Heart right ventricle (tissue), 16 donors: ENCODE measurements around the gene LRRC45. TPM values are rescaled to one million over a fixed set of nuclear protein-coding genes. Genes with fewer than 3 reads are reported as not detected.

Experiments
- ATAC-seq, 8 donors: fragments of 200-7000 bp; cut with Tn5 transposase; one replicate each; pipeline ENCODE4 v1.9.1; 2020; ENCODE audit warnings: mild to moderate bottlenecking in 8 of 8, moderate library complexity in 8 of 8, moderate number of reproducible peaks in 1 of 8
- DNase-seq, 2 donors: peaks; one replicate each; pipeline ENCODE4 v3.0.0-alpha.2; 2020
- H3K27ac ChIP-seq, 10 donors: fragments of 200-600 bp; sonication (generic) in 2 of 10; one replicate each; pipeline versions ENCODE4 v1.5.0 to v1.8.0; 2020 to 2022; ENCODE audit warnings: mild to moderate bottlenecking in 3 of 10
- H3K27me3 ChIP-seq, 7 donors: fragments of 200-600 bp; one replicate each; pipeline ENCODE4 v1.8.0; 2021 to 2022; ENCODE audit warnings: mild to moderate bottlenecking in 2 of 7
- H3K36me3 ChIP-seq, 9 donors: fragments of 200-600 bp; sonication (generic) in 1 of 9; one replicate each; pipeline versions ENCODE4 v1.5.0 to v1.8.0; 2020 to 2022; ENCODE audit warnings: mild to moderate bottlenecking in 2 of 9
- H3K4me1 ChIP-seq, 9 donors: fragments of 200-600 bp; sonication (generic) in 1 of 9; one replicate each; pipeline versions ENCODE4 v1.5.0 to v1.8.0; 2020 to 2022; ENCODE audit warnings: mild to moderate bottlenecking in 4 of 9
- H3K4me3 ChIP-seq, 10 donors: fragments of 200-600 bp; sonication (generic) in 2 of 10; one replicate each; pipeline versions ENCODE4 v1.5.0 to v1.8.0; 2020 to 2022; ENCODE audit warnings: mild to moderate bottlenecking in 7 of 10, moderate library complexity in 2 of 10
- H3K9me3 ChIP-seq, 11 donors: fragments of 200-600 bp in 10 of 11; sonication (generic) in 2 of 11; one replicate each; pipeline versions ENCODE4 v1.5.0 to v1.8.0; 2013 to 2022; ENCODE audit warnings: mild to moderate bottlenecking in 2 of 11, control low read depth in 1 of 11, moderate library complexity in 1 of 11
- CTCF ChIP-seq, 9 donors: fragments of 200-600 bp; sonication (generic) in 2 of 9; IDR thresholded peaks; one replicate each; pipeline versions ENCODE4 v1.5.0 to v1.8.0; 2021 to 2022; ENCODE audit warnings: antibody characterized with exemption in 9 of 9, mild to moderate bottlenecking in 5 of 9, moderate library complexity in 1 of 9
- WGBS, 2 donors: extraction: QIAGEN DNeasy Blood & Tissue Kit; methylation state at CpG; one replicate each; pipeline ENCODE4 v1.1.7; 2013; ENCODE audit warnings: inconsistent platforms in 1 of 2; 5-methylcytosine and 5-hydroxymethylcytosine counted together
- intact Hi-C, 10 donors: fragments of 100-400 bp; cut with DNase I; formaldehyde crosslinking; loops; one replicate each; pipeline versions ENCODE4 v1.11.1 to v1.14.2; 2022
- polyA plus RNA-seq, 2 donors: library from polyadenylated mRNA; stranded (reverse); fragments of 200-250 nt; gene quantifications; one replicate each; pipeline ENCODE4 v1.2.3, GENCODE V29; 2013
- total RNA-seq, 10 donors: library from RNA; stranded (reverse); fragmentation: NEBNext Ultra II Directional in 3 of 10; extraction: Animal tissue kit (Norgen Biotek cat#: 25700) in 3 of 10; gene quantifications; one replicate each; pipeline versions ENCODE4 v1.2.1 to v1.2.4, GENCODE V29; 2021 to 2023
- donor health status: Arrhythmogenic right ventricular cardiomyopathy.
- donor health status: ischemic (EF 13 %, LVEDD 7.1; RV severe dilation, severe dysfunction).
- donor health status: healthy with polysubstance abuse.
- donor health status: DM: no; HTN: yes; CAD: no.
- donor health status: DM: no; HTN: no; CAD: no.
- donor health status: ischemic (EF 25% LVEDD 6.9; RV normal size, moderate dysfunction).
- donor health status: ischemic (EF 25% LVEDD 5.7; RV mildly dilated, moderate dysfunction).
- donor health status: healthy.
- donor health status: DM: yes; HTN: yes; CAD: no.
- donor health status: Ischemic cardiomyopathy.
- donor health status: ischemic (EF 35%, LVEDD 5.7; RV mildly dilated, moderate dysfunction).
- donor health status: nonischemic (EF 11% LVEDD 7.7; RV severe dilation, severe dysfunction).
- donor health status: DM: yes; HTN: yes; CAD: no.
- donor health status: PGD.
- donor health status: ischemic (EF 29% LVEDD 5.4; RV normal size, mild dysfunction).
- donor health status: nonischemic (EF 23%, LVEDD 6.1; RV moderate dilation, normal function).

Gene LRRC45
- total and polyA plus RNA-seq, 12 donors, result 2.2 to 10.4 (median 3.5) TPM

- Histone ChIP-seq H3K4me1 (peaks cover 0 to 6% (median 0%) of the 10 kb centered on the region in 9 donors), H3K4me3 (no peak overlapping the region), H3K9me3 (no peaks in the 10 kb centered on the region), H3K27ac (no peak overlapping the region), H3K36me3 (peaks cover 0 to 59% (median 38%) of the 10 kb centered on the region in 9 donors), H3K27me3 (no peaks in the 10 kb centered on the region)
- DNase-seq (no peak), ATAC-seq (no peak)
- WGBS, 2 donors, result 94 to 96% methylated on average over 44 to 47 of the region's 47 CpGs
- intact Hi-C loops, result no loop called here
- TF ChIP-seq CTCF (IDR thresholded peaks at IDR 0.05), result no peak
These were observed 56.0 kb downstream of the LRRC45 start for GRCh38 chr17:82079001-82079677.

- no peak for DNase-seq
- Histone ChIP-seq H3K4me3 (no peak overlapping the region), H3K4me1 (peaks cover 0 to 6% (median 0%) of the 10 kb centered on the region in 9 donors), H3K9me3 (no peaks in the 10 kb centered on the region), H3K36me3 (peaks cover 0 to 70% (median 43%) of the 10 kb centered on the region in 9 donors), H3K27me3 (no peaks in the 10 kb centered on the region), H3K27ac (no peak overlapping the region)
- intact Hi-C loops, result no loop called here
- TF ChIP-seq CTCF (IDR thresholded peaks at IDR 0.05), result no peak
- no peak for ATAC-seq
- WGBS, 2 donors, result 91% methylated on average over 36 of the region's 36 CpGs
These were observed 57.1 kb downstream of the LRRC45 start for GRCh38 chr17:82080048-82080788.

Other genes with a start within 250 kb of the LRRC45 start
- gene GCGR, start 219.2 kb upstream of the LRRC45 start, total RNA-seq, result not detected
- under 1 TPM in 1 of 2 donors, not detected in 1; 0.03 TPM for gene GCGR, start 219.2 kb upstream of the LRRC45 start, polyA plus RNA-seq
- gene MCRIP1, start 190.0 kb upstream of the LRRC45 start, total RNA-seq, result 100 to 1,000 TPM in 2 of 10 donors, 10 to 100 TPM in 8; 75.1 to 105 (median 88.8) TPM
- gene MCRIP1, start 190.0 kb upstream of the LRRC45 start, polyA plus RNA-seq, result 100 to 1,000 TPM; 199 to 239 TPM
- under 1 TPM in 1 of 10 donors, not detected in 9; 0.31 TPM for gene PPP1R27, start 188.3 kb upstream of the LRRC45 start, total RNA-seq
- gene PPP1R27, start 188.3 kb upstream of the LRRC45 start, polyA plus RNA-seq, result under 1 TPM in 1 of 2 donors, not detected in 1; 0.14 TPM
- 100 to 1,000 TPM; 244 to 801 (median 332) TPM for gene P4HB, start 162.8 kb upstream of the LRRC45 start, total RNA-seq
- gene P4HB, start 162.8 kb upstream of the LRRC45 start, polyA plus RNA-seq, result 100 to 1,000 TPM; 284 to 536 TPM
- gene ARHGDIA, start 152.0 kb upstream of the LRRC45 start, total RNA-seq, result 100 to 1,000 TPM in 7 of 10 donors, 10 to 100 TPM in 3; 89.9 to 263 (median 110) TPM
- gene ARHGDIA, start 152.0 kb upstream of the LRRC45 start, polyA plus RNA-seq, result 100 to 1,000 TPM in 1 of 2 donors, 10 to 100 TPM in 1; 97.2 to 251 TPM
- gene ALYREF, start 131.7 kb upstream of the LRRC45 start, total RNA-seq, result 10 to 100 TPM; 28.1 to 47.2 (median 32.2) TPM
- gene ALYREF, start 131.7 kb upstream of the LRRC45 start, polyA plus RNA-seq, result 10 to 100 TPM in 1 of 2 donors, 1 to 10 TPM in 1; 3.6 to 45.4 TPM
- gene ANAPC11, start 131.6 kb upstream of the LRRC45 start, total RNA-seq, result 100 to 1,000 TPM; 124 to 189 (median 142) TPM
- gene ANAPC11, start 131.6 kb upstream of the LRRC45 start, polyA plus RNA-seq, result 100 to 1,000 TPM; 205 to 405 TPM
- under 1 TPM; 0.13 to 0.83 (median 0.32) TPM for gene NPB, start 121.1 kb upstream of the LRRC45 start, total RNA-seq
- under 1 TPM; 0.49 to 0.73 TPM for gene NPB, start 121.1 kb upstream of the LRRC45 start, polyA plus RNA-seq
- 10 to 100 TPM; 29.5 to 54.7 (median 43.2) TPM for gene PCYT2, start 111.9 kb upstream of the LRRC45 start, total RNA-seq
- gene PCYT2, start 111.9 kb upstream of the LRRC45 start, polyA plus RNA-seq, result 10 to 100 TPM; 54.4 to 64.1 TPM
- 1 to 10 TPM; 4.4 to 9.3 (median 5.9) TPM for gene SIRT7, start 105.1 kb upstream of the LRRC45 start, total RNA-seq
- gene SIRT7, start 105.1 kb upstream of the LRRC45 start, polyA plus RNA-seq, result 10 to 100 TPM; 14.5 to 15.7 TPM
- 10 to 100 TPM; 10.8 to 30.9 (median 16.3) TPM for gene MAFG, start 95.6 kb upstream of the LRRC45 start, total RNA-seq
- 10 to 100 TPM; 10.5 to 10.6 TPM for gene MAFG, start 95.6 kb upstream of the LRRC45 start, polyA plus RNA-seq
- gene PYCR1, start 86.0 kb upstream of the LRRC45 start, total RNA-seq, result 1 to 10 TPM; 2.8 to 7.4 (median 3.8) TPM
- 10 to 100 TPM in 1 of 2 donors, 1 to 10 TPM in 1; 1.2 to 29.6 TPM for gene PYCR1, start 86.0 kb upstream of the LRRC45 start, polyA plus RNA-seq
- gene MYADML2, start 76.1 kb upstream of the LRRC45 start, total RNA-seq, result 1 to 10 TPM in 9 of 10 donors, under 1 TPM in 1; 0.92 to 8.6 (median 5.0) TPM
- 1 to 10 TPM in 1 of 2 donors, under 1 TPM in 1; 0.26 to 4.3 TPM for gene MYADML2, start 76.1 kb upstream of the LRRC45 start, polyA plus RNA-seq
- gene NOTUM, start 62.1 kb upstream of the LRRC45 start, total RNA-seq, result 1 to 10 TPM in 1 of 10 donors, under 1 TPM in 4, not detected in 5; 0.27 to 1.5 (median 0.65) TPM
- gene NOTUM, start 62.1 kb upstream of the LRRC45 start, polyA plus RNA-seq, result under 1 TPM; 0.22 to 0.74 TPM
- 10 to 100 TPM; 19.9 to 38.2 (median 22.6) TPM for gene ASPSCR1, start 45.7 kb upstream of the LRRC45 start, total RNA-seq
- gene ASPSCR1, start 45.7 kb upstream of the LRRC45 start, polyA plus RNA-seq, result 100 to 1,000 TPM in 1 of 2 donors, 10 to 100 TPM in 1; 40.5 to 115 TPM
- 10 to 100 TPM; 15.8 to 37.4 (median 20.6) TPM for gene CENPX, start 427 bp upstream of the LRRC45 start, total RNA-seq
- gene CENPX, start 427 bp upstream of the LRRC45 start, polyA plus RNA-seq, result 100 to 1,000 TPM in 1 of 2 donors, 10 to 100 TPM in 1; 48.6 to 132 TPM
- gene RAC3, start 8.4 kb downstream of the LRRC45 start, total RNA-seq, result 1 to 10 TPM in 6 of 10 donors, under 1 TPM in 4; 0.82 to 1.6 (median 1.1) TPM
- 1 to 10 TPM; 1.5 to 3.3 TPM for gene RAC3, start 8.4 kb downstream of the LRRC45 start, polyA plus RNA-seq
- gene DCXR, start 14.4 kb downstream of the LRRC45 start, total RNA-seq, result 100 to 1,000 TPM; 155 to 258 (median 187) TPM
- 100 to 1,000 TPM; 283 to 387 TPM for gene DCXR, start 14.4 kb downstream of the LRRC45 start, polyA plus RNA-seq
- gene RFNG, start 28.5 kb downstream of the LRRC45 start, total RNA-seq, result 10 to 100 TPM; 13.9 to 24.9 (median 18.9) TPM
- 10 to 100 TPM; 29.3 to 30.1 TPM for gene RFNG, start 28.5 kb downstream of the LRRC45 start, polyA plus RNA-seq
- 10 to 100 TPM; 68.9 to 96.6 (median 80.6) TPM for gene GPS1, start 28.6 kb downstream of the LRRC45 start, total RNA-seq
- gene GPS1, start 28.6 kb downstream of the LRRC45 start, polyA plus RNA-seq, result 100 to 1,000 TPM; 102 to 183 TPM
- gene DUS1L, start 42.5 kb downstream of the LRRC45 start, total RNA-seq, result 10 to 100 TPM; 34.1 to 96.4 (median 43.1) TPM
- 100 to 1,000 TPM in 1 of 2 donors, 10 to 100 TPM in 1; 85.2 to 191 TPM for gene DUS1L, start 42.5 kb downstream of the LRRC45 start, polyA plus RNA-seq
- gene FASN, start 74.9 kb downstream of the LRRC45 start, total RNA-seq, result 10 to 100 TPM in 8 of 10 donors, 1 to 10 TPM in 2; 9.0 to 62.4 (median 17.9) TPM
- gene FASN, start 74.9 kb downstream of the LRRC45 start, polyA plus RNA-seq, result 10 to 100 TPM; 34.4 to 58.4 TPM
- gene CCDC57, start 189.5 kb downstream of the LRRC45 start, total RNA-seq, result 10 to 100 TPM in 8 of 10 donors, 1 to 10 TPM in 2; 7.0 to 16.2 (median 10.7) TPM
- 10 to 100 TPM in 1 of 2 donors, 1 to 10 TPM in 1; 9.4 to 34.5 TPM for gene CCDC57, start 189.5 kb downstream of the LRRC45 start, polyA plus RNA-seq
- gene SLC16A3, start 205.7 kb downstream of the LRRC45 start, total RNA-seq, result 10 to 100 TPM in 5 of 10 donors, 1 to 10 TPM in 5; 4.8 to 65.3 (median 10.1) TPM
- 10 to 100 TPM in 1 of 2 donors, 1 to 10 TPM in 1; 8.4 to 33.6 TPM for gene SLC16A3, start 205.7 kb downstream of the LRRC45 start, polyA plus RNA-seq